ENCODE measurements around the gene CMAS.
"Not testable (repeated sequence)": the region's sequence is repeated elsewhere in the genome, so short reads cannot be mapped to it uniquely, and the experiment has no call there.

The CMAS gene

DNA sequence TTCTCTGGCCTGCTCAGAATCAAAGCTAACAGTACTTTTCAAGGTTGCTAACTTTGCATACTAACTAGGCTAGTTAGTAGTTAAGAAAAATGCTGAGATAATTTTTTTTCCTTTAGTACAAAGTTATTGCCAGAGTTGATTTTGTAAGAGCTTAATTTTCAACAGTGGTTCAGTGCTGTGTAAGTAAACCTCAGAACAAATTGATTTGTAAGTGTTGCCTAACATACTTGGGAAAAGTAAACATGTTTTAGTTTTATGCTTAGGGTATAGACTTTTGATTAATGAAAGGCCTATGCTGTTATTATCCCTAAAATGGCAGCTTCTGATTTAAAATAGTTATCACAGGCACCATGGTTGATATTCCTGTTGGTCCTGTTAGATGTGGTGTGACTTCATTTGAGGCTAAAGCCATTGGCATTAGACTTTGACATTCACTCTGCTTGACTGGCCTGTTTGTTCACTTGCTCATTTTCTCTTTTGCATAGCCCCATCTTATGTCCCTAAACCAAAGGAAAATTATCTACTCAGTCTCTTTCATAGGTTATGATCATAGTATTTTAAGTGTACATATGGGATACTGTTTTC, 5.2 kb downstream of the CMAS start:
- no peak for DNase-seq (ENCODE audit: extremely low spot score)
- TF ChIP-seq, protein P1, sequence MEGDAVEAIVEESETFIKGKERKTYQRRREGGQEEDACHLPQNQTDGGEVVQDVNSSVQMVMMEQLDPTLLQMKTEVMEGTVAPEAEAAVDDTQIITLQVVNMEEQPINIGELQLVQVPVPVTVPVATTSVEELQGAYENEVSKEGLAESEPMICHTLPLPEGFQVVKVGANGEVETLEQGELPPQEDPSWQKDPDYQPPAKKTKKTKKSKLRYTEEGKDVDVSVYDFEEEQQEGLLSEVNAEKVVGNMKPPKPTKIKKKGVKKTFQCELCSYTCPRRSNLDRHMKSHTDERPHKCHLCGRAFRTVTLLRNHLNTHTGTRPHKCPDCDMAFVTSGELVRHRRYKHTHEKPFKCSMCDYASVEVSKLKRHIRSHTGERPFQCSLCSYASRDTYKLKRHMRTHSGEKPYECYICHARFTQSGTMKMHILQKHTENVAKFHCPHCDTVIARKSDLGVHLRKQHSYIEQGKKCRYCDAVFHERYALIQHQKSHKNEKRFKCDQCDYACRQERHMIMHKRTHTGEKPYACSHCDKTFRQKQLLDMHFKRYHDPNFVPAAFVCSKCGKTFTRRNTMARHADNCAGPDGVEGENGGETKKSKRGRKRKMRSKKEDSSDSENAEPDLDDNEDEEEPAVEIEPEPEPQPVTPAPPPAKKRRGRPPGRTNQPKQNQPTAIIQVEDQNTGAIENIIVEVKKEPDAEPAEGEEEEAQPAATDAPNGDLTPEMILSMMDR (IDR thresholded peaks at IDR 0.05; ENCODE audit: control extremely low read depth, extremely low read depth, low read depth, missing control alignments), result no peak
- POLR2A ChIA-PET, result no interaction called here
- CTCF ChIA-PET, result interaction anchor here (1.0 kb wide), 1 partner anchor 70 kb away, joined by 4 read pairs; no protein-coding TSS in a partner anchor

DNA sequence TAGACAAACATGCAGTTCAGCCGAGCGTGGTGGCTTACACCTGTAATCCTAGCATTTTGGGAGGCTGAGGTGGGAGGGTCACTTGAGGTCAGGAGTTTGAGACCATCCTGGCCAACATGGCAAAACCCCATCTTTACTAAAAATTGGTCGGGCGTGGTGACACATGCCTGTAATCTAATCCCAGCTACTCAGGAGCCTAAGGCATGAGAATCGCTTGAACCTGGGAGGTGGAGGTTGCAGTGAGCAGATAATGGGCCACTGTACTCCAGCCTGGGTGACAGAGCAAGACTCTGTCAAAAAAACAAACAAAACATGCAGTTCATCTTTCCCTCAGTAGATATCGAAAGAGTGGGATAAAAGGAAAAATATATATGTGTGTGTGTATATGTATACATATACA, 7.0 kb downstream of the CMAS start:
- DNase-seq (ENCODE audit: extremely low spot score); POLR2A ChIA-PET; CTCF ChIA-PET: not testable (repeated sequence)

DNA sequence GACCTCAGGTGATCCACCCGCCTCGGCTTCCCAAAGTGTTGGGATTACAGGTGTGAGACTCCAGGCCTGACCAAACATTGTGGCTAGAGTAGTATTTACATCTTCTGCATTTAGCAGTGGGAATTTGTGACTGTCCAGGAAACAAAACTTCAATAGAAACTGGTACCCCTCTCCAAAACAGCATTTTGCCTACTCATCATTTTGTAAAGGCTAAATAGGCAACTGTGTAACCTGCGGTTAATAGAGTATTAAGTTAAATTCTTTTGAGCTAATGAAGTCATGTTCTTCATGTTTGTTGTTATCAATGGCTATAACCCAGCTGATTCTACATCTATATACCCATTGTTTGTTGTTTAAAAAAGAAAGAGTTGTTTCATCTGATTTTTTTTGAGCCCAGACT, 8.1 kb downstream of the CMAS start:
- TF ChIP-seq, protein P1 (IDR thresholded peaks at IDR 0.05; ENCODE audit: control extremely low read depth, extremely low read depth, low read depth, missing control alignments), result no peak
- POLR2A ChIA-PET, result no interaction called here
- no peak for DNase-seq (ENCODE audit: extremely low spot score)
- CTCF ChIA-PET, result no interaction called here

DNA sequence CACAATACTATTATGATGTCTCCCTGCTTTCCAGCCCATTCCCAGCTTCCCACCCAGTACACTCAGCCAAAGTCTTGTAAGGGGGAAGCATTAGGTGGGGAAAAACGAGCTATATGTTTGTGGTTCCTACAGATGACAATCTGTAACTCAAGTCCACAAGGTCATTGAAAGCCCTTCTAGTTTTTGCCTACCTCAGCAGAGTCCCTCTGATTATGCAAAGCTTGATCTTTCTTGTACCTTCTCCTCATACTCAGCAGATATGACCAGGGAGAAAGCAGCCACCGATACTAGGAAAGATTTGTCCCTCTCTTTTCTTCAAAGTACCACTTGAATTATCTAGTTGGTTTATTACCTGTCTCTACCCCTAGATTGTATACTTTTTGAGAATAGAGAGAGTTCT, 10.6 kb downstream of the CMAS start:
- POLR2A ChIA-PET, result no interaction called here
- DNase-seq (ENCODE audit: extremely low spot score), result no peak
- CTCF ChIA-PET, result interaction anchor here (0.9 to 1.7 kb wide), 6 partner anchors 10 to 77 kb away, joined by 3 to 9 read pairs (median 3); partner anchors contain the start of gene CMAS
- TF ChIP-seq, protein P1 (IDR thresholded peaks at IDR 0.05; ENCODE audit: control extremely low read depth, extremely low read depth, low read depth, missing control alignments), result no peak

DNA sequence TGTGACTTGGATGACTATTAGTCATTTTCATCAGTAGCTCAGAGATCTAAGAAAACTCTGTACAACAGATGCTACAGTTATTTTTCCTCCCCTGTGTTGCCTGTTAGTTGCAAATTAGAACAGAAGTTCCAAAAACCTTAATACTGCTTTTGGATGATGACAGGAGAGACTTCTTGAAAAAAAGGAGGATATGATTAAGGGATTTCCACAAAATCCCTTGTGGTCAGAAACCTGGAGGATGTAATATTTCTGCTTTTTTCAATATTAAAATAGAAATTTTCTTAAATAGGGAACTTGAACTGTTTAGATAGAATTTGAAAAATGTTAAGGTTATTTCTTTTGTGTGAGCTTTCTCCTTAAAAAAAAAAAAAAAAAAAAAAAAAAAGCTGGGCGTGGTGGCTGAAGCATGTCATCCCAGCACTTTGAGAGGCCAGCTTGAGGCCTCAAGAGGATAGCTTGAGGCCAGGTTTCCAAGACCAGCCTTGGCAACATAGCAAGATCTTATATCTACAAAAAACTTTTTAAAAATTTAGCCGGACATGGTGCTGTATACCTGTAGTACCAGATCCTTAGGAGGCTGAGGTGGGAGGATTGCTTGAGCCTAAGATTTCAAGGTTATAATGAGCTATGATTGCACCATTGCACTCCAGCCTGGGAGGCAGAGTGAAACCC, 14.1 kb downstream of the CMAS start:
- TF ChIP-seq, protein P1 (IDR thresholded peaks at IDR 0.05; ENCODE audit: control extremely low read depth, extremely low read depth, low read depth, missing control alignments), result no peak
- ChIA-PET POLR2A (no interaction called here), CTCF (interaction anchor here (0.7 to 2.2 kb wide), 3 partner anchors 8 to 22 kb away, joined by 3 to 10 read pairs (median 4); no protein-coding TSS in a partner anchor)

DNA sequence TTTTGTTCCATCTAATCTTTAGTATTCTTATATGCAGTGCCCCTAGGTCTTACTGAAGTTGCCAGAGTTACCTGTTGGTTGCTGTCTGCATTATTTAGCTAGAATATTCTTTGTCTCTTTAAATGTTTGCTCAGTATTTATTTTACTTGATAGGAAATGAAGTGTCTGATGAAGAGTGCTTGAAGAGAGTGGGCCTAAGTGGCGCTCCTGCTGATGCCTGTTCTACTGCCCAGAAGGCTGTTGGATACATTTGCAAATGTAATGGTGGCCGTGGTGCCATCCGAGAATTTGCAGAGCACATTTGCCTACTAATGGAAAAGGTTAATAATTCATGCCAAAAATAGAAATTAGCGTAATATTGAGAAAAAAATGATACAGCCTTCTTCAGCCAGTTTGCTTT, 18.9 kb downstream of the CMAS start:
- no peak for DNase-seq (ENCODE audit: extremely low spot score)
- TF ChIP-seq, protein P1 (IDR thresholded peaks at IDR 0.05; ENCODE audit: control extremely low read depth, extremely low read depth, low read depth, missing control alignments), result no peak
- ChIA-PET POLR2A (no interaction called here), CTCF (interaction anchor here (0.8 kb wide), 1 partner anchor 11 kb away, joined by 3 read pairs; no protein-coding TSS in a partner anchor)

More for the DNA sequence above, 14.1 kb downstream of the CMAS start:
- DNase-seq (ENCODE audit: extremely low spot score), result no peak

DNA sequence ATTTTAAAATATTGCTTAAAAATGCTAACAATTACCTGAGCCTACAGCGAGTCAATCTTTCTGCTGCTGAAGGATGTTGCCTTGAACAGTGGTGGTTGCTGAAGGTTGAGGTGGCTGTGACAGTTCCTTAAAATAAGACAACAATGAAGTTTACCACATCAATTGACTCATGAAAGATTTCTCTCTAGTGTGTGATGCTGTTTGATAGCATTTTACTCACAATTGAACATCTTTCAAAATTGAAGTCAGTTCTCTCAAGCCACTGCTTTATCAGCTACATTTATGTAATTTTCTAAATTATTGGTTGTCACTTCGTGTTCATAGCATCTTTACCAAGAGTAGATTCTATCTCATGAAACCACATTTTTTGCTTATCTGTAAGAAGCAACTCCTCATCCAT, 20.3 kb downstream of the CMAS start:
- POLR2A ChIA-PET, result no interaction called here
- DNase-seq (ENCODE audit: extremely low spot score), result no peak
- CTCF ChIA-PET, result interaction anchor here (2.0 kb wide), 1 partner anchor 377 kb away, joined by 4 read pairs; no protein-coding TSS in a partner anchor
- TF ChIP-seq, protein P1 (IDR thresholded peaks at IDR 0.05; ENCODE audit: control extremely low read depth, extremely low read depth, low read depth, missing control alignments), result no peak
